ENCODE results near the gene PRPF4. TPM values are rescaled to one million over a fixed set of nuclear protein-coding genes. Genes with fewer than 3 reads are reported as not detected.
A peak's percentile ranks its signal among the peaks of the same experiment; 100 is the strongest.

The PRPF4 gene
- total RNA-seq, 2 experiments from 2014 or later, result 23.4 to 25.5 TPM

- Mint-ChIP-seq H3K4me3 (no peak overlapping the region), H3K36me3 (ENCODE audit: low read depth) (peaks cover 7% of the 10 kb centered on the region), H3K9me3 (no peaks in the 10 kb centered on the region), H3K27me3 (no peaks in the 10 kb centered on the region), H3K4me1 (ENCODE audit: low read depth) (no peaks in the 10 kb centered on the region), H3K27ac (no peak overlapping the region)
- no peak for ATAC-seq (ENCODE audit: poor library complexity)
- H3K4me1 ChIP-seq (ENCODE audit: insufficient read depth, low read length), result no peaks in the 10 kb centered on the region
- ChIA-PET POLR2A (no interaction called here), CTCF (no interaction called here)
- H3K4me3 ChIP-seq (ENCODE audit: low read length), result no peak overlapping the region
- H3K9me3 ChIP-seq (ENCODE audit: control insufficient read depth in 1 of 2, insufficient read depth in 1 of 2, low read length in 2 of 2), result no peaks in the 10 kb centered on the region
- TF ChIP-seq, protein P1, sequence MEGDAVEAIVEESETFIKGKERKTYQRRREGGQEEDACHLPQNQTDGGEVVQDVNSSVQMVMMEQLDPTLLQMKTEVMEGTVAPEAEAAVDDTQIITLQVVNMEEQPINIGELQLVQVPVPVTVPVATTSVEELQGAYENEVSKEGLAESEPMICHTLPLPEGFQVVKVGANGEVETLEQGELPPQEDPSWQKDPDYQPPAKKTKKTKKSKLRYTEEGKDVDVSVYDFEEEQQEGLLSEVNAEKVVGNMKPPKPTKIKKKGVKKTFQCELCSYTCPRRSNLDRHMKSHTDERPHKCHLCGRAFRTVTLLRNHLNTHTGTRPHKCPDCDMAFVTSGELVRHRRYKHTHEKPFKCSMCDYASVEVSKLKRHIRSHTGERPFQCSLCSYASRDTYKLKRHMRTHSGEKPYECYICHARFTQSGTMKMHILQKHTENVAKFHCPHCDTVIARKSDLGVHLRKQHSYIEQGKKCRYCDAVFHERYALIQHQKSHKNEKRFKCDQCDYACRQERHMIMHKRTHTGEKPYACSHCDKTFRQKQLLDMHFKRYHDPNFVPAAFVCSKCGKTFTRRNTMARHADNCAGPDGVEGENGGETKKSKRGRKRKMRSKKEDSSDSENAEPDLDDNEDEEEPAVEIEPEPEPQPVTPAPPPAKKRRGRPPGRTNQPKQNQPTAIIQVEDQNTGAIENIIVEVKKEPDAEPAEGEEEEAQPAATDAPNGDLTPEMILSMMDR (IDR thresholded peaks at IDR 0.05), result no peak
- H3K27me3 ChIP-seq (ENCODE audit: control insufficient read depth in 1 of 2, insufficient read depth in 2 of 2, low read length in 2 of 2), result no peaks in the 10 kb centered on the region
- peaks cover under 1% of the 10 kb centered on the region for H3K36me3 ChIP-seq (ENCODE audit: insufficient read depth, low read length)
- no peak for DNase-seq
- intact Hi-C loops (cut with DNase I, micrococcal nuclease), result no loop called here
- H3K27ac ChIP-seq (ENCODE audit: low read depth in 1 of 2, low read length in 2 of 2), result no peak overlapping the region
Observed at GRCh38 chr9:113298311-113298710, 22.9 kb downstream of the PRPF4 start.

GRCh38 chr9:113298924-113299770 is 23.7 kb downstream of the PRPF4 start:
- intact Hi-C loops (cut with DNase I, micrococcal nuclease), result no loop called here
- TF ChIP-seq, protein P1 (IDR thresholded peaks at IDR 0.05), result no peak
- Histone ChIP-seq H3K4me3 (ENCODE audit: low read length) (no peak overlapping the region), H3K9me3 (ENCODE audit: control insufficient read depth in 1 of 2, insufficient read depth in 1 of 2, low read length in 2 of 2) (no peaks in the 10 kb centered on the region), H3K27ac (ENCODE audit: low read depth in 1 of 2, low read length in 2 of 2) (no peak overlapping the region), H3K4me1 (ENCODE audit: insufficient read depth, low read length) (no peaks in the 10 kb centered on the region), H3K27me3 (ENCODE audit: control insufficient read depth in 1 of 2, insufficient read depth in 2 of 2, low read length in 2 of 2) (no peaks in the 10 kb centered on the region), H3K36me3 (ENCODE audit: insufficient read depth, low read length) (no peaks in the 10 kb centered on the region)
- Mint-ChIP-seq H3K4me3 (no peak overlapping the region), H3K9me3 (no peaks in the 10 kb centered on the region), H3K27me3 (no peaks in the 10 kb centered on the region), H3K4me1 (ENCODE audit: low read depth) (no peaks in the 10 kb centered on the region), H3K36me3 (ENCODE audit: low read depth) (no peaks in the 10 kb centered on the region), H3K27ac (no peak overlapping the region)
- DNase-seq (peak in 1 of 14 experiments; percentile 9), ATAC-seq (ENCODE audit: poor library complexity) (no peak)
- POLR2A ChIA-PET, result no interaction called here
- CTCF ChIA-PET, result no interaction called here

GRCh38 chr9:113299800-113300292 is 24.4 kb downstream of the PRPF4 start:
- Mint-ChIP-seq H3K27ac (no peak overlapping the region), H3K27me3 (no peaks in the 10 kb centered on the region), H3K9me3 (no peaks in the 10 kb centered on the region), H3K4me1 (ENCODE audit: low read depth) (no peaks in the 10 kb centered on the region), H3K4me3 (no peak overlapping the region), H3K36me3 (ENCODE audit: low read depth) (no peaks in the 10 kb centered on the region)
- no peak overlapping the region for H3K4me3 ChIP-seq (ENCODE audit: low read length)
- ChIA-PET CTCF (no interaction called here), POLR2A (no interaction called here)
- H3K27me3 ChIP-seq (ENCODE audit: control insufficient read depth in 1 of 2, insufficient read depth in 2 of 2, low read length in 2 of 2), result no peaks in the 10 kb centered on the region
- H3K4me1 ChIP-seq (ENCODE audit: insufficient read depth, low read length), result no peaks in the 10 kb centered on the region
- ATAC-seq (ENCODE audit: poor library complexity) (no peak), DNase-seq (peak in 3 of 14 experiments; percentile 5 to 23 (median 22))
- TF ChIP-seq, protein P1 (IDR thresholded peaks at IDR 0.05), result no peak
- H3K9me3 ChIP-seq (ENCODE audit: control insufficient read depth in 1 of 2, insufficient read depth in 1 of 2, low read length in 2 of 2), result no peaks in the 10 kb centered on the region
- H3K27ac ChIP-seq (ENCODE audit: low read depth in 1 of 2, low read length in 2 of 2), result no peak overlapping the region
- intact Hi-C loops (cut with DNase I, micrococcal nuclease), result no loop called here
- H3K36me3 ChIP-seq (ENCODE audit: insufficient read depth, low read length), result no peaks in the 10 kb centered on the region

All from CD4-positive, alpha-beta T cell (primary cell).